DND-41 (cell line): ENCODE results near the gene CAMSAP2.

ENCODE experiments used
- ATAC-seq: fragments of 200-7000 bp; cut with Tn5 transposase; 3 replicates; pipeline ENCODE4 v1.9.1; 2021; ENCODE audit warnings: low read depth; ENCODE audit not compliant: insufficient read depth
- DNase-seq: peaks from one replicate; pipeline ENCODE4 v3.0.0-alpha.2; 2020
- H2AFZ ChIP-seq: 2 replicates; pipeline ENCODE4 v1.6.0; 2012; ENCODE audit warnings: low read depth, low read length
- H3K27ac ChIP-seq: 2 replicates; pipeline ENCODE4 v1.5.1; 2012; ENCODE audit warnings: low read length, inconsistent platforms
- H3K27me3 ChIP-seq: fragments of 200-600 bp; sonication (generic); 2 replicates; pipeline ENCODE4 v1.6.0; 2012; ENCODE audit warnings: low read length, mild to moderate bottlenecking, inconsistent platforms; ENCODE audit not compliant: insufficient read depth, poor library complexity
- H3K36me3 ChIP-seq: 2 replicates; pipeline ENCODE4 v1.5.1; 2012; ENCODE audit warnings: low read length, inconsistent platforms; ENCODE audit not compliant: insufficient read depth
- H3K4me1 ChIP-seq: 2 replicates; pipeline ENCODE4 v1.5.1; 2012; ENCODE audit warnings: mild to moderate bottlenecking, low read length; ENCODE audit not compliant: insufficient read depth
- H3K4me2 ChIP-seq: 2 replicates; pipeline ENCODE4 v1.6.0; 2012; ENCODE audit warnings: mild to moderate bottlenecking, moderate library complexity, low read length, inconsistent platforms; ENCODE audit not compliant: insufficient read depth
- H3K4me3 ChIP-seq, 2 experiments: fragments of 200-600 bp in 1 of 2; shearing (Covaris generic) in 1 of 2; 2 replicates each; pipeline ENCODE4 v1.5.1; 2012 to 2016; ENCODE audit warnings: inconsistent platforms in 2 of 2, low read length in 2 of 2, mild to moderate bottlenecking in 2 of 2, low read depth in 1 of 2, moderate library complexity in 1 of 2
- H3K79me2 ChIP-seq: 2 replicates; pipeline ENCODE4 v1.6.0; 2012; ENCODE audit warnings: low read length, inconsistent platforms; ENCODE audit not compliant: insufficient read depth
- H3K9ac ChIP-seq: 2 replicates; pipeline ENCODE4 v1.6.0; 2012; ENCODE audit warnings: low read depth, mild to moderate bottlenecking, inconsistent platforms, low read length, moderate library complexity
- H3K9me3 ChIP-seq: 2 replicates; pipeline ENCODE4 v1.5.1; 2012; ENCODE audit warnings: low read length, moderate library complexity, mild to moderate bottlenecking, inconsistent platforms; ENCODE audit not compliant: insufficient read depth, severe bottlenecking
- H4K20me1 ChIP-seq: 2 replicates; pipeline ENCODE4 v1.6.0; 2012; ENCODE audit warnings: low read length; ENCODE audit not compliant: insufficient read depth
- EZH2 ChIP-seq: IDR thresholded peaks from 3 replicates; pipeline ENCODE4 v1.6.1; 2012; ENCODE audit warnings: borderline replicate concordance, low read depth, mild to moderate bottlenecking, moderate library complexity, low read length, inconsistent platforms; ENCODE audit not compliant: severe bottlenecking
- TF ChIP-seq, protein P1 (sequence below): IDR thresholded peaks from 2 replicates; pipeline ENCODE4 v1.5.1; 2012; ENCODE audit warnings: borderline replicate concordance, low read length, moderate library complexity, mild to moderate bottlenecking; ENCODE audit not compliant: poor library complexity, severe bottlenecking; ENCODE audit errors: extremely low read depth

CAMSAP2 gene

DNA sequence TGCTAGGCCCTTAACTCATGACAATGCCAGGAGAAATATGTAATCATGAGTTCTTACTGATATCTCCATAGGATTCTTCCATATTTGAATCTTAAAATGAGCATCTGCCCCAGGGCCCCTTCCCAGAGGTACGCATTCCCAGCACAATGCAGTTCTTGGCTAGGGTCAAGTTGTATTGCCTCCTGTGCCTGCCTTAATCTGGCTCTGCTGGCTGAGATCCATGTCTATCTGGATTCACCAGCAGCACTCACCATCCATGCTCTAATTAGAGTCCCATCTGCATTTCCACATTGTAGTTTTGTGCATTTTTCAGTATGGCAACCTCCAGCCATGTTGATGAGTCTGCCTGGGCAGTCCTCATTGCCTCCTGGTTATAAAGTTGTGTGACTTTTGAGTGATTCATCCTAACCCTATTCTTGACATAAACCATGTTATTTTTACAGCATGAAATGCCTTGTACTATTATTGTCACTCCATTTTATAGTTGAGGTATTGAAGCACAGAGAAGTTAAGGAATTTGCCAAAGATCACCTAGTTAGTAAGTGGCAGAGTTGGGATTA lies 55.9 kb downstream of the CAMSAP2 start:
- Histone ChIP-seq H3K4me1 (no peaks in the 10 kb centered on the region), H3K9me3 (no peaks in the 10 kb centered on the region), H4K20me1 (no peaks in the 10 kb centered on the region), H3K36me3 (no peaks in the 10 kb centered on the region), H3K4me2 (no peak overlapping the region), H3K27me3 (no peaks in the 10 kb centered on the region), H2AFZ (no peak overlapping the region), H3K27ac (no peak overlapping the region), H3K9ac (no peak overlapping the region), H3K4me3 (no peak overlapping the region), H3K79me2 (no peaks in the 10 kb centered on the region)
- TF ChIP-seq, protein P1, sequence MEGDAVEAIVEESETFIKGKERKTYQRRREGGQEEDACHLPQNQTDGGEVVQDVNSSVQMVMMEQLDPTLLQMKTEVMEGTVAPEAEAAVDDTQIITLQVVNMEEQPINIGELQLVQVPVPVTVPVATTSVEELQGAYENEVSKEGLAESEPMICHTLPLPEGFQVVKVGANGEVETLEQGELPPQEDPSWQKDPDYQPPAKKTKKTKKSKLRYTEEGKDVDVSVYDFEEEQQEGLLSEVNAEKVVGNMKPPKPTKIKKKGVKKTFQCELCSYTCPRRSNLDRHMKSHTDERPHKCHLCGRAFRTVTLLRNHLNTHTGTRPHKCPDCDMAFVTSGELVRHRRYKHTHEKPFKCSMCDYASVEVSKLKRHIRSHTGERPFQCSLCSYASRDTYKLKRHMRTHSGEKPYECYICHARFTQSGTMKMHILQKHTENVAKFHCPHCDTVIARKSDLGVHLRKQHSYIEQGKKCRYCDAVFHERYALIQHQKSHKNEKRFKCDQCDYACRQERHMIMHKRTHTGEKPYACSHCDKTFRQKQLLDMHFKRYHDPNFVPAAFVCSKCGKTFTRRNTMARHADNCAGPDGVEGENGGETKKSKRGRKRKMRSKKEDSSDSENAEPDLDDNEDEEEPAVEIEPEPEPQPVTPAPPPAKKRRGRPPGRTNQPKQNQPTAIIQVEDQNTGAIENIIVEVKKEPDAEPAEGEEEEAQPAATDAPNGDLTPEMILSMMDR = no peak
- TF ChIP-seq EZH2 = no peak
- ATAC-seq (no peak), DNase-seq (no peak)

DNA sequence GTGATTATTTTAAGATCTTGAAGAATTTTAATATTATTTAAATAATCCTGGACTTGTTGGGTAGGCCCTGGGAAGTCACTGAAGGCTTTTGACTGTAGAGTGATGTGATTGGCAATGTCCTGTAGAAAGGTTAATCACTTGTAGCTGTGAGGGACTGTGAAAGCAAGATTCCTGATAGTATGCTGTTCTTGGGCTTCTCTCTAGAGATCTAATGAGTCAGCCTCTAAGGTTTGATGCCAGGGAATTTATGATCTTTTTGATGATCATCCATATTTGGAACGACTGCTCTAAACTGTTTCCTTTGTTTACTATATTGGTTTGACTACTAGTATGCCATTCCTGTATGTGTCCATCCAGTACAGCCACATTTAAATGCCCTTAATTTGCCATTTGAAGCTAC lies 56.5 kb downstream of the CAMSAP2 start:
- no peak overlapping the region for H3K4me3 ChIP-seq
- H3K9me3 ChIP-seq = no peaks in the 10 kb centered on the region
- H3K4me1 ChIP-seq = no peaks in the 10 kb centered on the region
- no peak overlapping the region for H3K9ac ChIP-seq
- H2AFZ ChIP-seq = no peak overlapping the region
- DNase-seq (no peak), ATAC-seq (no peak)
- H4K20me1 ChIP-seq = no peaks in the 10 kb centered on the region
- no peaks in the 10 kb centered on the region for H3K27me3 ChIP-seq
- no peak for TF ChIP-seq EZH2
- TF ChIP-seq, protein P1 = no peak
- H3K36me3 ChIP-seq = no peaks in the 10 kb centered on the region
- no peaks in the 10 kb centered on the region for H3K79me2 ChIP-seq
- H3K4me2 ChIP-seq = no peak overlapping the region
- no peak overlapping the region for H3K27ac ChIP-seq

DNA sequence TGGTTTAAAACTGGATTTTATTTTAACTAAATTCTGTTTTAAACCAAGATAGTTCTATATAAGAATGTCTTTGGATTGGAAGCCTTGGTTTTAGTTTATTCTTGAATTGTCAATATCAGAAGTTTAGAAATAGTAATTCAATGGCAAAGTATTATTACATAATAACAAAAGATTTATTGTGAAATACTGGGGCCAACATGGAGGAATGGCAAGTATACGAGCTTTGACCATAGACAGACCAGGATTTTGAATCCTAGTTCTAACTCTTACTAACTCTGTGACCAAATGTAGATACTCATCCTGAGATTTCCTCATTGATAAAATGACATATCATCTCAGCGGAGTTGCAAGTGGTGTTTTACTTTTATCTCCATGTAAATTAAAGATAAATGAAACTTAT lies 63.3 kb downstream of the CAMSAP2 start:
- Histone ChIP-seq H3K36me3 (no peaks in the 10 kb centered on the region), H3K9ac (no peak overlapping the region), H3K4me1 (no peaks in the 10 kb centered on the region), H2AFZ (no peak overlapping the region), H3K4me2 (no peak overlapping the region), H3K79me2 (no peaks in the 10 kb centered on the region), H3K27me3 (no peaks in the 10 kb centered on the region), H3K9me3 (no peaks in the 10 kb centered on the region), H3K27ac (no peak overlapping the region), H3K4me3 (no peak overlapping the region), H4K20me1 (no peaks in the 10 kb centered on the region)
- DNase-seq (no peak), ATAC-seq (no peak)
- TF ChIP-seq EZH2 = no peak
- TF ChIP-seq, protein P1 = no peak
